ENCODE results near the gene GAREM1.

- TF ChIP-seq, protein P1, sequence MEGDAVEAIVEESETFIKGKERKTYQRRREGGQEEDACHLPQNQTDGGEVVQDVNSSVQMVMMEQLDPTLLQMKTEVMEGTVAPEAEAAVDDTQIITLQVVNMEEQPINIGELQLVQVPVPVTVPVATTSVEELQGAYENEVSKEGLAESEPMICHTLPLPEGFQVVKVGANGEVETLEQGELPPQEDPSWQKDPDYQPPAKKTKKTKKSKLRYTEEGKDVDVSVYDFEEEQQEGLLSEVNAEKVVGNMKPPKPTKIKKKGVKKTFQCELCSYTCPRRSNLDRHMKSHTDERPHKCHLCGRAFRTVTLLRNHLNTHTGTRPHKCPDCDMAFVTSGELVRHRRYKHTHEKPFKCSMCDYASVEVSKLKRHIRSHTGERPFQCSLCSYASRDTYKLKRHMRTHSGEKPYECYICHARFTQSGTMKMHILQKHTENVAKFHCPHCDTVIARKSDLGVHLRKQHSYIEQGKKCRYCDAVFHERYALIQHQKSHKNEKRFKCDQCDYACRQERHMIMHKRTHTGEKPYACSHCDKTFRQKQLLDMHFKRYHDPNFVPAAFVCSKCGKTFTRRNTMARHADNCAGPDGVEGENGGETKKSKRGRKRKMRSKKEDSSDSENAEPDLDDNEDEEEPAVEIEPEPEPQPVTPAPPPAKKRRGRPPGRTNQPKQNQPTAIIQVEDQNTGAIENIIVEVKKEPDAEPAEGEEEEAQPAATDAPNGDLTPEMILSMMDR (IDR thresholded peaks at IDR 0.05), result no peak
- no peak for TF ChIP-seq POLR2AphosphoS5 (IDR thresholded peaks at IDR 0.05)
- no peak for TF ChIP-seq POLR2A (IDR thresholded peaks at IDR 0.05)
These were observed 195.5 kb downstream of the GAREM1 start for GRCh38 chr18:32275221-32275620.
